Activated CD4-positive, alpha-beta memory T cell treated with anti-CD3 and anti-CD28 coated beads for 36 hours (primary cell): ENCODE results near the gene MAP1LC3B2. TPM values are rescaled to one million over a fixed set of nuclear protein-coding genes. Genes with fewer than 3 reads are reported as not detected.

Experiments
- CTCF ChIA-PET: fragments of 350-600 bp; sonication (Branson Sonifier 250); formaldehyde crosslinking; loops from one replicate; lab custom pipeline; 2021; ENCODE audit warnings: antibody characterized with exemption, inconsistent platforms; lab: Charles Lee
- POLR2A ChIA-PET: fragments of 350-600 bp; sonication (Branson Sonifier 250); formaldehyde crosslinking; loops from one replicate; lab custom pipeline; 2021; ENCODE audit warnings: antibody characterized with exemption; lab: Charles Lee
- DNase-seq: peaks from one replicate; pipeline ENCODE4 v3.0.0-alpha.2; 2020
- H3K27ac Mint-ChIP-seq: one replicate; pipeline ENCODE4 v1.8.0; 2021; ENCODE audit warnings: mixed read lengths
- H3K27me3 Mint-ChIP-seq: one replicate; pipeline ENCODE4 v1.8.0; 2021; ENCODE audit warnings: mixed read lengths
- H3K36me3 Mint-ChIP-seq: one replicate; pipeline ENCODE4 v1.8.0; 2021; ENCODE audit warnings: mixed read lengths
- H3K4me1 Mint-ChIP-seq: one replicate; pipeline ENCODE4 v1.8.0; 2021; ENCODE audit warnings: low read depth, mixed read lengths
- H3K4me3 Mint-ChIP-seq: one replicate; pipeline ENCODE4 v1.8.0; 2021; ENCODE audit warnings: mild to moderate bottlenecking, mixed read lengths
- H3K9me3 Mint-ChIP-seq: one replicate; pipeline ENCODE4 v1.8.0; 2021; ENCODE audit warnings: mixed read lengths
- intact Hi-C: fragments of 100-400 bp; cut with micrococcal nuclease; formaldehyde crosslinking; loops from one replicate; pipeline ENCODE4 v1.15.1; 2023
- total RNA-seq, 2 experiments: library from RNA; stranded (reverse); gene quantifications; one replicate each; pipeline ENCODE4 v1.2.3, GENCODE V29; 2021

The MAP1LC3B2 gene
- 1 to 10 TPM in 1 of 2 experiments, under 1 TPM in 1; 0.78 to 1.2 TPM for total RNA-seq

GRCh38 chr12:116559162-116559935 is at the start of gene MAP1LC3B2:
Gene MAP1LC3B2, plus strand, starts transcription at chr12:116559381. Its CDS starts 16,562 bp downstream, at chr12:116575943.
- peak within 1 kb of the TSS; percentile 69 for H3K4me3 Mint-ChIP-seq
- H3K4me1 Mint-ChIP-seq, result peaks cover 34% of the 10 kb centered on the region
- H3K9me3 Mint-ChIP-seq, result peaks cover 10% of the 10 kb centered on the region
- peak; percentile 88 for DNase-seq
- peaks cover 3% of the 10 kb centered on the region for H3K36me3 Mint-ChIP-seq
- no peaks in the 10 kb centered on the region for H3K27me3 Mint-ChIP-seq
- POLR2A ChIA-PET, result interaction anchor here (2.2 kb wide), 1 partner anchor 21 kb away, joined by 10 read pairs; no protein-coding TSS in a partner anchor
- peak within 1 kb of the TSS; percentile 95 for H3K27ac Mint-ChIP-seq
- intact Hi-C loops, result loop anchor here (1.0 to 2.0 kb wide), 5 partner anchors 21 to 282 kb away; partner anchors contain the start of gene MED13L
- CTCF ChIA-PET, result interaction anchor here (0.5 to 1.2 kb wide), 4 partner anchors 20 to 177 kb away, joined by 3 read pairs; no protein-coding TSS in a partner anchor

- CTCF ChIA-PET, result no interaction called here
- Mint-ChIP-seq H3K27ac (no peak overlapping the region), H3K4me1 (peaks cover under 1% of the 10 kb centered on the region), H3K36me3 (no peaks in the 10 kb centered on the region), H3K27me3 (no peaks in the 10 kb centered on the region), H3K4me3 (no peak overlapping the region), H3K9me3 (no peaks in the 10 kb centered on the region)
- POLR2A ChIA-PET, result no interaction called here
- DNase-seq, result no peak
- intact Hi-C loops, result no loop called here
Observed at GRCh38 chr12:116513944-116514343, 45.2 kb upstream of the MAP1LC3B2 start.

GRCh38 chr12:116515684-116516083 is 43.5 kb upstream of the MAP1LC3B2 start:
- Mint-ChIP-seq H3K4me3 (no peak overlapping the region), H3K27me3 (no peaks in the 10 kb centered on the region), H3K4me1 (no peaks in the 10 kb centered on the region), H3K27ac (no peak overlapping the region), H3K9me3 (no peaks in the 10 kb centered on the region), H3K36me3 (no peaks in the 10 kb centered on the region)
- DNase-seq, result no peak
- intact Hi-C loops, result no loop called here
- CTCF ChIA-PET, result no interaction called here
- POLR2A ChIA-PET, result no interaction called here

GRCh38 chr12:116516657-116517056 is 42.5 kb upstream of the MAP1LC3B2 start:
- Mint-ChIP-seq H3K4me1 (peaks cover 5% of the 10 kb centered on the region), H3K9me3 (no peaks in the 10 kb centered on the region), H3K27me3 (no peaks in the 10 kb centered on the region), H3K27ac (no peak overlapping the region), H3K36me3 (no peaks in the 10 kb centered on the region), H3K4me3 (no peak overlapping the region)
- ChIA-PET POLR2A (no interaction called here), CTCF (no interaction called here)
- intact Hi-C loops, result no loop called here
- no peak for DNase-seq

GRCh38 chr12:116517431-116518045 is 41.6 kb upstream of the MAP1LC3B2 start:
- peaks cover 5% of the 10 kb centered on the region for H3K4me1 Mint-ChIP-seq
- H3K4me3 Mint-ChIP-seq, result no peak overlapping the region
- no peaks in the 10 kb centered on the region for H3K27me3 Mint-ChIP-seq
- intact Hi-C loops, result no loop called here
- ChIA-PET POLR2A (no interaction called here), CTCF (no interaction called here)
- H3K9me3 Mint-ChIP-seq, result no peaks in the 10 kb centered on the region
- H3K27ac Mint-ChIP-seq, result no peak overlapping the region
- no peak for DNase-seq
- no peaks in the 10 kb centered on the region for H3K36me3 Mint-ChIP-seq

- Mint-ChIP-seq H3K36me3 (no peaks in the 10 kb centered on the region), H3K27me3 (peaks cover 3% of the 10 kb centered on the region), H3K4me3 (no peak overlapping the region), H3K9me3 (no peaks in the 10 kb centered on the region), H3K27ac (no peak overlapping the region), H3K4me1 (peaks cover 5% of the 10 kb centered on the region)
- intact Hi-C loops, result no loop called here
- no peak for DNase-seq
- ChIA-PET POLR2A (no interaction called here), CTCF (interaction anchor here (0.6 kb wide), 1 partner anchor 282 kb away, joined by 3 read pairs; no protein-coding TSS in a partner anchor)
Observed at GRCh38 chr12:116520225-116520760, 38.9 kb upstream of the MAP1LC3B2 start.

GRCh38 chr12:116520801-116521471 is 38.2 kb upstream of the MAP1LC3B2 start:
- intact Hi-C loops, result no loop called here
- H3K27ac Mint-ChIP-seq, result no peak overlapping the region

GRCh38 chr12:116524311-116524710 is 34.9 kb upstream of the MAP1LC3B2 start:
- peaks cover 5% of the 10 kb centered on the region for H3K4me1 Mint-ChIP-seq
- peaks cover 8% of the 10 kb centered on the region for H3K27me3 Mint-ChIP-seq
- H3K9me3 Mint-ChIP-seq, result no peaks in the 10 kb centered on the region
- H3K36me3 Mint-ChIP-seq, result no peaks in the 10 kb centered on the region
- intact Hi-C loops, result no loop called here
- DNase-seq, result no peak
- no peak overlapping the region for H3K4me3 Mint-ChIP-seq
- no peak overlapping the region for H3K27ac Mint-ChIP-seq
- POLR2A ChIA-PET, result no interaction called here
- CTCF ChIA-PET, result no interaction called here

More at GRCh38 chr12:116520801-116521471, 38.2 kb upstream of the MAP1LC3B2 start:
- ChIA-PET POLR2A (no interaction called here), CTCF (interaction anchor here (0.6 kb wide), 1 partner anchor 283 kb away, joined by 3 read pairs; no protein-coding TSS in a partner anchor)
- Mint-ChIP-seq H3K9me3 (no peaks in the 10 kb centered on the region), H3K4me1 (peaks cover 5% of the 10 kb centered on the region), H3K36me3 (no peaks in the 10 kb centered on the region), H3K27me3 (peaks cover 3% of the 10 kb centered on the region), H3K4me3 (no peak overlapping the region)
- DNase-seq, result peak; percentile 28

- CTCF ChIA-PET, result no interaction called here
- no peak for DNase-seq
- POLR2A ChIA-PET, result no interaction called here
- Mint-ChIP-seq H3K27me3 (peaks cover 8% of the 10 kb centered on the region), H3K27ac (no peak overlapping the region), H3K9me3 (no peaks in the 10 kb centered on the region), H3K4me1 (peaks cover 5% of the 10 kb centered on the region), H3K36me3 (no peaks in the 10 kb centered on the region), H3K4me3 (no peak overlapping the region)
- intact Hi-C loops, result no loop called here
Observed at GRCh38 chr12:116524964-116525379, 34.2 kb upstream of the MAP1LC3B2 start.

GRCh38 chr12:116525418-116526001 is 33.7 kb upstream of the MAP1LC3B2 start:
- Mint-ChIP-seq H3K4me1 (peaks cover 5% of the 10 kb centered on the region), H3K27ac (no peak overlapping the region), H3K36me3 (no peaks in the 10 kb centered on the region), H3K9me3 (no peaks in the 10 kb centered on the region), H3K4me3 (no peak overlapping the region), H3K27me3 (peaks cover 8% of the 10 kb centered on the region)
- intact Hi-C loops, result no loop called here
- POLR2A ChIA-PET, result no interaction called here
- CTCF ChIA-PET, result no interaction called here
- no peak for DNase-seq

- ChIA-PET CTCF (no interaction called here), POLR2A (no interaction called here)
- H3K4me1 Mint-ChIP-seq, result peaks cover 4% of the 10 kb centered on the region
- intact Hi-C loops, result no loop called here
- no peak overlapping the region for H3K4me3 Mint-ChIP-seq
- H3K9me3 Mint-ChIP-seq, result no peaks in the 10 kb centered on the region
- H3K27ac Mint-ChIP-seq, result no peak overlapping the region
- H3K36me3 Mint-ChIP-seq, result no peaks in the 10 kb centered on the region
- H3K27me3 Mint-ChIP-seq, result peaks cover 8% of the 10 kb centered on the region
- DNase-seq, result no peak
Observed at GRCh38 chr12:116528065-116528464, 31.1 kb upstream of the MAP1LC3B2 start.
